H9 (cell line): ENCODE measurements around the gene ANKRD29. TPM values are rescaled to one million over a fixed set of nuclear protein-coding genes. Genes with fewer than 3 reads are reported as not detected.

Source experiments
- DNase-seq: peaks from one replicate; pipeline ENCODE4 v3.0.0-alpha.2; 2017
- H2AFZ ChIP-seq: one replicate; pipeline ENCODE4 v1.6.1; 2013; ENCODE audit warnings: mild to moderate bottlenecking, low read length, control low read depth, moderate library complexity
- H2AK5ac ChIP-seq: 2 replicates; pipeline ENCODE4 v1.6.1; 2013; ENCODE audit warnings: low read length, control low read depth, mixed read lengths; ENCODE audit not compliant: insufficient read length
- H2BK120ac ChIP-seq: one replicate; pipeline ENCODE4 v1.6.1; 2013; ENCODE audit warnings: low read depth, mild to moderate bottlenecking, low read length, control low read depth, inconsistent platforms; ENCODE audit not compliant: poor library complexity, severe bottlenecking
- H2BK12ac ChIP-seq: 2 replicates; pipeline ENCODE4 v1.6.1; 2013; ENCODE audit warnings: low read length, control low read depth, mixed read lengths, low read depth; ENCODE audit not compliant: insufficient read length
- H2BK15ac ChIP-seq: 2 replicates; pipeline ENCODE4 v1.6.1; 2013; ENCODE audit warnings: low read depth, low read length, control low read depth
- H2BK20ac ChIP-seq: one replicate; pipeline ENCODE4 v1.6.1; 2013; ENCODE audit warnings: low read depth, mild to moderate bottlenecking, low read length, control low read depth, inconsistent platforms; ENCODE audit not compliant: poor library complexity, severe bottlenecking
- H2BK5ac ChIP-seq: 2 replicates; pipeline ENCODE4 v1.6.1; 2013; ENCODE audit warnings: low read length, control low read depth, mixed read lengths; ENCODE audit not compliant: insufficient read length
- H3K14ac ChIP-seq: 2 replicates; pipeline ENCODE4 v1.6.1; 2013; ENCODE audit warnings: low read length, control low read depth; ENCODE audit not compliant: insufficient read depth
- H3K18ac ChIP-seq: 2 replicates; pipeline ENCODE4 v1.6.1; 2013; ENCODE audit warnings: low read depth, mild to moderate bottlenecking, mixed read lengths, low read length, control low read depth; ENCODE audit not compliant: insufficient read length
- H3K23ac ChIP-seq: 2 replicates; pipeline ENCODE4 v1.6.1; 2013; ENCODE audit warnings: low read length, control low read depth, mixed read lengths, low read depth; ENCODE audit not compliant: insufficient read length
- H3K23me2 ChIP-seq: 2 replicates; pipeline ENCODE4 v1.6.1; 2013; ENCODE audit warnings: low read depth, mild to moderate bottlenecking, mixed read lengths, low read length, control low read depth; ENCODE audit not compliant: insufficient read length, poor library complexity, severe bottlenecking
- H3K27ac ChIP-seq: 2 replicates; pipeline ENCODE4 v1.5.1; 2013; ENCODE audit warnings: low read length, control low read depth, mixed read lengths, low read depth; ENCODE audit not compliant: insufficient read length
- H3K27me3 ChIP-seq: 2 replicates; pipeline ENCODE4 v1.6.1; 2013; ENCODE audit warnings: low read length, control low read depth, inconsistent platforms; ENCODE audit not compliant: insufficient read depth
- H3K4ac ChIP-seq: 2 replicates; pipeline ENCODE4 v1.6.1; 2013; ENCODE audit warnings: low read depth, mild to moderate bottlenecking, control low read depth, inconsistent platforms, low read length, moderate library complexity
- H3K4me1 ChIP-seq: 2 replicates; pipeline ENCODE4 v1.6.1; 2013; ENCODE audit warnings: low read length, control low read depth, inconsistent platforms; ENCODE audit not compliant: insufficient read depth
- H3K4me2 ChIP-seq: 2 replicates; pipeline ENCODE4 v1.6.1; 2013; ENCODE audit warnings: low read length, control low read depth, mixed read lengths; ENCODE audit not compliant: insufficient read length, insufficient read depth
- H3K56ac ChIP-seq: 2 replicates; pipeline ENCODE4 v1.6.1; 2013; ENCODE audit warnings: low read depth, mild to moderate bottlenecking, mixed read lengths, low read length, control low read depth; ENCODE audit not compliant: insufficient read length
- H3K79me1 ChIP-seq: 2 replicates; pipeline ENCODE4 v1.6.1; 2013; ENCODE audit warnings: low read depth, mild to moderate bottlenecking, moderate library complexity, low read length, control low read depth, inconsistent platforms; ENCODE audit not compliant: insufficient read depth, poor library complexity, severe bottlenecking
- H3K79me2 ChIP-seq: 2 replicates; pipeline ENCODE4 v1.6.1; 2013; ENCODE audit warnings: low read length, control low read depth, inconsistent platforms; ENCODE audit not compliant: insufficient read depth
- H3K9ac ChIP-seq: 2 replicates; pipeline ENCODE4 v1.6.1; 2013; ENCODE audit warnings: low read length, control low read depth, mixed read lengths; ENCODE audit not compliant: insufficient read length; ENCODE audit errors: extremely low read depth
- H3K9me3 ChIP-seq: one replicate; pipeline ENCODE4 v1.6.1; 2013; ENCODE audit warnings: low read depth, low read length, inconsistent platforms; ENCODE audit not compliant: control insufficient read depth
- H3T11ph ChIP-seq: one replicate; pipeline ENCODE4 v1.6.1; 2013; ENCODE audit warnings: mild to moderate bottlenecking, low read length, control low read depth, inconsistent platforms
- H4K20me1 ChIP-seq: one replicate; pipeline ENCODE4 v1.6.1; 2013; ENCODE audit not compliant: control insufficient read depth, insufficient read length, insufficient read depth
- H4K5ac ChIP-seq: 2 replicates; pipeline ENCODE4 v1.6.1; 2013; ENCODE audit warnings: low read depth, mild to moderate bottlenecking, mixed read lengths, low read length, control low read depth; ENCODE audit not compliant: insufficient read length
- H4K8ac ChIP-seq: replicated peaks from 2 replicates; pipeline ENCODE4 v1.6.1; 2013; ENCODE audit warnings: low read length, control low read depth, mixed read lengths, low read depth; ENCODE audit not compliant: insufficient read length
- H4K91ac ChIP-seq: 2 replicates; pipeline ENCODE4 v1.6.1; 2013; ENCODE audit warnings: low read depth, mild to moderate bottlenecking, moderate library complexity, mixed read lengths, low read length, control low read depth; ENCODE audit not compliant: insufficient read length
- H3K27ac Mint-ChIP-seq, 3 experiments: 2 replicates in 2 of 3; 3 replicates in 1 of 3; pipeline ENCODE4 v1.8.0; 2020 to 2021; ENCODE audit warnings: mixed read lengths in 3 of 3, mild to moderate bottlenecking in 1 of 3, moderate library complexity in 1 of 3
- H3K27me3 Mint-ChIP-seq: 2 replicates; pipeline ENCODE4 v1.8.0; 2021; ENCODE audit warnings: low read depth, mild to moderate bottlenecking, moderate library complexity, mixed read lengths
- H3K36me3 Mint-ChIP-seq, 3 experiments: 2 replicates in 2 of 3; 3 replicates in 1 of 3; pipeline ENCODE4 v1.8.0; 2020 to 2021; ENCODE audit warnings: low read depth in 3 of 3, mixed read lengths in 3 of 3; ENCODE audit not compliant: insufficient read depth in 1 of 3
- H3K4me1 Mint-ChIP-seq, 2 experiments: 2 replicates each; pipeline ENCODE4 v1.8.0; 2020; ENCODE audit warnings: mixed read lengths in 2 of 2
- H3K4me3 Mint-ChIP-seq, 2 experiments: 2 replicates in 1 of 2; 3 replicates in 1 of 2; pipeline ENCODE4 v1.8.0; 2020 to 2021; ENCODE audit warnings: mild to moderate bottlenecking in 2 of 2, mixed read lengths in 2 of 2, moderate library complexity in 1 of 2
- H3K9me3 Mint-ChIP-seq, 2 experiments: 2 replicates in 1 of 2; 3 replicates in 1 of 2; pipeline ENCODE4 v1.8.0; 2020; ENCODE audit warnings: mild to moderate bottlenecking in 2 of 2, mixed read lengths in 2 of 2, moderate library complexity in 1 of 2
- WGBS: extraction: QIAGEN DNeasy Blood & Tissue Kit; methylation state at CpG from one replicate; pipeline ENCODE4 v1.1.7; 2013; ENCODE audit warnings: missing lambda C conversion rate, low lambda C conversion rate, mixed read lengths; ENCODE audit not compliant: insufficient read length; ENCODE audit errors: extremely low coverage; 5-methylcytosine and 5-hydroxymethylcytosine counted together
- total RNA-seq: library from RNA; stranded (reverse); gene quantifications from 2 replicates; pipeline ENCODE4 v1.2.1, GENCODE V29; 2021
- TF ChIP-seq, protein P1 (sequence below): fragments of 200-600 bp; sonication (generic); conservative IDR thresholded peaks from 3 replicates; pipeline ENCODE4 v1.8.0; 2021; ENCODE audit warnings: antibody characterized with exemption, mild to moderate bottlenecking

ANKRD29 gene
- total RNA-seq, 1 experiment from 2014 or later, result 2.1 TPM

DNA sequence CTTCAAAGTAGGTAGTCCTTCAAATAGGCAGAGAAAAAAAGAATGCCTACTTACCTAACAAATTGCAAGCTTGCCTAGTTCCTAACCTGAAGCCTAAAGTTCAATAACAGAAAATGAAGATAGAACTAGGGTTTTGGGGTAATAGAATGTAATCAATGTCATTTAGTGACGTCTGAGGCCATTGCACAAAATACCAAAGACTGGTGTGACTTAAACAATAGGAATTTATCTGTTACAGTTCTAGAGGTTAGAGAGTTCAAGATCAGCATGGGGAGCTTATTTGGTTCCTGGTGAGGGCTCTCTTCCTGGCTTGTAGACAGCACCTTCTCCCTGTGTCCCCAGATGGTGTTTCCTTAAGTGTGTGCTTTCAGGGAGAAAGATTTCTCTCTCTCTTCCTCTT lies 71.7 kb downstream of the ANKRD29 start:
- H3K27me3 Mint-ChIP-seq, result peaks cover 5% of the 10 kb centered on the region

More for the DNA sequence above, 71.7 kb downstream of the ANKRD29 start:
- no peak overlapping the region for H3K14ac ChIP-seq
- H3K23ac ChIP-seq, result no peak overlapping the region
- H3K4me2 ChIP-seq, result no peak overlapping the region
- H2AFZ ChIP-seq, result no peak overlapping the region
- H3T11ph ChIP-seq, result no peak overlapping the region
- no peak overlapping the region for H3K4ac ChIP-seq
- H4K5ac ChIP-seq, result no peak overlapping the region
- H4K91ac ChIP-seq, result no peak overlapping the region
- no peak overlapping the region for H3K4me3 Mint-ChIP-seq
- H3K4me1 Mint-ChIP-seq, result peaks cover 12 to 20% of the 10 kb centered on the region in 2 experiments
- DNase-seq, result no peak
- H3K9me3 Mint-ChIP-seq, result no peaks in the 10 kb centered on the region
- no peaks in the 10 kb centered on the region for H3K23me2 ChIP-seq
- H3K4me1 ChIP-seq, result no peaks in the 10 kb centered on the region
- H2AK5ac ChIP-seq, result no peak overlapping the region
- no peak overlapping the region for H3K9ac ChIP-seq
- no peaks in the 10 kb centered on the region for H3K27me3 ChIP-seq
- no peak overlapping the region for H3K18ac ChIP-seq
- H3K27ac ChIP-seq, result no peak overlapping the region
- no peak overlapping the region for H2BK20ac ChIP-seq
- no peak overlapping the region for H3K27ac Mint-ChIP-seq
- no peak overlapping the region for H3K56ac ChIP-seq
- H2BK120ac ChIP-seq, result no peak overlapping the region
- no peaks in the 10 kb centered on the region for H3K9me3 ChIP-seq
- no peaks in the 10 kb centered on the region for H3K79me1 ChIP-seq
- H3K36me3 Mint-ChIP-seq, result peaks cover 0 to 2% (median 0%) of the 10 kb centered on the region in 3 experiments; a peak in 1 of 7 replicates
- no peak overlapping the region for H2BK15ac ChIP-seq
- H2BK12ac ChIP-seq, result no peak overlapping the region
- TF ChIP-seq, protein P1, sequence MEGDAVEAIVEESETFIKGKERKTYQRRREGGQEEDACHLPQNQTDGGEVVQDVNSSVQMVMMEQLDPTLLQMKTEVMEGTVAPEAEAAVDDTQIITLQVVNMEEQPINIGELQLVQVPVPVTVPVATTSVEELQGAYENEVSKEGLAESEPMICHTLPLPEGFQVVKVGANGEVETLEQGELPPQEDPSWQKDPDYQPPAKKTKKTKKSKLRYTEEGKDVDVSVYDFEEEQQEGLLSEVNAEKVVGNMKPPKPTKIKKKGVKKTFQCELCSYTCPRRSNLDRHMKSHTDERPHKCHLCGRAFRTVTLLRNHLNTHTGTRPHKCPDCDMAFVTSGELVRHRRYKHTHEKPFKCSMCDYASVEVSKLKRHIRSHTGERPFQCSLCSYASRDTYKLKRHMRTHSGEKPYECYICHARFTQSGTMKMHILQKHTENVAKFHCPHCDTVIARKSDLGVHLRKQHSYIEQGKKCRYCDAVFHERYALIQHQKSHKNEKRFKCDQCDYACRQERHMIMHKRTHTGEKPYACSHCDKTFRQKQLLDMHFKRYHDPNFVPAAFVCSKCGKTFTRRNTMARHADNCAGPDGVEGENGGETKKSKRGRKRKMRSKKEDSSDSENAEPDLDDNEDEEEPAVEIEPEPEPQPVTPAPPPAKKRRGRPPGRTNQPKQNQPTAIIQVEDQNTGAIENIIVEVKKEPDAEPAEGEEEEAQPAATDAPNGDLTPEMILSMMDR, result no peak
- H4K20me1 ChIP-seq, result no peaks in the 10 kb centered on the region
- no CpG with 5 or more reads among the region's 1 CpG for WGBS
- no peak overlapping the region for H4K8ac ChIP-seq
- no peak overlapping the region for H2BK5ac ChIP-seq
- H3K79me2 ChIP-seq, result no peaks in the 10 kb centered on the region
